Lung (tissue), 12 donors: Measurements from ENCODE around the gene DDX3X. TPM values are rescaled to one million over a fixed set of nuclear protein-coding genes. Genes with fewer than 3 reads are reported as not detected.

Experiments
- ATAC-seq: fragments of 200-7000 bp; cut with Tn5 transposase; one replicate; pipeline ENCODE4 v1.9.1; 2020; ENCODE audit warnings: moderate number of reproducible peaks; ENCODE audit not compliant: insufficient read depth, low FRiP score
- DNase-seq, 3 donors: peaks; one replicate each; pipeline ENCODE4 v3.0.0-alpha.2; 2013 to 2017
- H3K27ac ChIP-seq, 2 donors: one replicate each; pipeline ENCODE4 v1.5.1; 2013; ENCODE audit warnings: mild to moderate bottlenecking in 2 of 2, moderate library complexity in 2 of 2, control low read depth in 1 of 2, inconsistent platforms in 1 of 2, low read depth in 1 of 2, low read length in 1 of 2
- H3K27me3 ChIP-seq, 3 donors: one replicate each; pipeline ENCODE4 v1.5.1; 2013; ENCODE audit warnings: low read length in 2 of 3; ENCODE audit not compliant: control insufficient read depth in 3 of 3, insufficient read depth in 3 of 3
- H3K36me3 ChIP-seq, 4 donors: one replicate each; pipeline ENCODE4 v1.5.1; 2013; ENCODE audit warnings: low read length in 4 of 4, mild to moderate bottlenecking in 1 of 4, moderate library complexity in 1 of 4; ENCODE audit not compliant: control insufficient read depth in 4 of 4, insufficient read depth in 4 of 4
- H3K4me1 ChIP-seq, 5 donors: one replicate each; pipeline ENCODE4 v1.5.1; 2013; ENCODE audit warnings: low read length in 5 of 5, mild to moderate bottlenecking in 2 of 5, moderate library complexity in 1 of 5; ENCODE audit not compliant: control insufficient read depth in 5 of 5, insufficient read depth in 5 of 5
- H3K4me3 ChIP-seq: one replicate; pipeline ENCODE4 v1.5.1; 2013; ENCODE audit warnings: mild to moderate bottlenecking, control low read depth, moderate library complexity
- H3K9ac ChIP-seq, 2 donors: one replicate each; pipeline ENCODE4 v1.5.1; 2013; ENCODE audit warnings: low read length in 2 of 2, control low read depth in 1 of 2; ENCODE audit not compliant: insufficient read depth in 1 of 2
- H3K9me3 ChIP-seq, 4 donors: one replicate each; pipeline ENCODE4 v1.5.1; 2013; ENCODE audit warnings: low read length in 3 of 4, mild to moderate bottlenecking in 1 of 4, moderate library complexity in 1 of 4; ENCODE audit not compliant: control insufficient read depth in 4 of 4, insufficient read depth in 3 of 4
- WGBS, 2 donors: extraction: QIAGEN DNeasy Blood & Tissue Kit; methylation state at CpG; one replicate each; pipeline ENCODE4 v1.1.7; 2013; 5-methylcytosine and 5-hydroxymethylcytosine counted together
- polyA plus RNA-seq, 2 donors: library from polyadenylated mRNA; stranded (reverse); fragments of 200-250 nt; gene quantifications; one replicate each; pipeline ENCODE4 v1.2.1, GENCODE V29; 2013
- total RNA-seq, 2 donors: library from RNA; depleted of rRNA in 1 of 2; stranded (reverse); fragments of >200 nt in 1 of 2; gene quantifications; one replicate each; pipeline ENCODE4 v1.2.1, GENCODE V29; 2014 to 2021
- TF ChIP-seq, protein P1 (sequence below): IDR thresholded peaks from 2 replicates; pipeline ENCODE4 v1.5.1; 2012; ENCODE audit warnings: mild to moderate bottlenecking; ENCODE audit errors: control extremely low read depth, extremely low read depth
- donor health status: control.
- donor health status: control.
- donor health status: Bipolar disorder and iron deficiency.
- donor health status: healthy.
- donor health status: DM: yes; HTN: yes; CAD: no.

The DDX3X gene
- total and polyA plus RNA-seq, 4 donors, result 72.2 to 385 (median 176) TPM

DNA sequence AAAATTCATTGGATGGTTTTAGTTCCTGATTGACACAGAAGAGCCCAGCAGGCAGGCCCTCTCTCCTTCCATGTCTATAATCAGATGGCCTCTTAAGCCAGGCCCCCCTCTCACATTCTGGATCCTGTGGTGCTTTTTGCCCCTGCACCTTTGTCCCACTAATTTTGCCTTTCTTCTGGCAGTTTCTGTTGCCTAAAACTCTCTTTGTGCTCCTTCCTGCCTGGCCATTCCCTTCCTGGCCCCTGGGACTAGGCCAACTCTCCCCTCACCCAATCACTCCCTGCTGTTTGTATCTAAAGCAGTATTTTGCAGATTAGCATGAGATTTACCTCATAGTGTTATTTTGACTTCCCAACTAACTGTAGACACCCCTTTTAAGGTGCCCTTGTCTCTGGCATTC is 42.7 kb upstream of the DDX3X start:
- Histone ChIP-seq H3K27ac (no peak overlapping the region), H3K9me3 (peaks cover 0 to 4% (median 2%) of the 10 kb centered on the region in 4 donors), H3K27me3 (peaks cover 0 to 16% (median 3%) of the 10 kb centered on the region in 3 donors), H3K9ac (no peak overlapping the region), H3K4me3 (no peak overlapping the region), H3K36me3 (no peaks in the 10 kb centered on the region), H3K4me1 (no peaks in the 10 kb centered on the region)
- DNase-seq (no peak), ATAC-seq (no peak)
- TF ChIP-seq, protein P1, sequence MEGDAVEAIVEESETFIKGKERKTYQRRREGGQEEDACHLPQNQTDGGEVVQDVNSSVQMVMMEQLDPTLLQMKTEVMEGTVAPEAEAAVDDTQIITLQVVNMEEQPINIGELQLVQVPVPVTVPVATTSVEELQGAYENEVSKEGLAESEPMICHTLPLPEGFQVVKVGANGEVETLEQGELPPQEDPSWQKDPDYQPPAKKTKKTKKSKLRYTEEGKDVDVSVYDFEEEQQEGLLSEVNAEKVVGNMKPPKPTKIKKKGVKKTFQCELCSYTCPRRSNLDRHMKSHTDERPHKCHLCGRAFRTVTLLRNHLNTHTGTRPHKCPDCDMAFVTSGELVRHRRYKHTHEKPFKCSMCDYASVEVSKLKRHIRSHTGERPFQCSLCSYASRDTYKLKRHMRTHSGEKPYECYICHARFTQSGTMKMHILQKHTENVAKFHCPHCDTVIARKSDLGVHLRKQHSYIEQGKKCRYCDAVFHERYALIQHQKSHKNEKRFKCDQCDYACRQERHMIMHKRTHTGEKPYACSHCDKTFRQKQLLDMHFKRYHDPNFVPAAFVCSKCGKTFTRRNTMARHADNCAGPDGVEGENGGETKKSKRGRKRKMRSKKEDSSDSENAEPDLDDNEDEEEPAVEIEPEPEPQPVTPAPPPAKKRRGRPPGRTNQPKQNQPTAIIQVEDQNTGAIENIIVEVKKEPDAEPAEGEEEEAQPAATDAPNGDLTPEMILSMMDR, result no peak

DNA sequence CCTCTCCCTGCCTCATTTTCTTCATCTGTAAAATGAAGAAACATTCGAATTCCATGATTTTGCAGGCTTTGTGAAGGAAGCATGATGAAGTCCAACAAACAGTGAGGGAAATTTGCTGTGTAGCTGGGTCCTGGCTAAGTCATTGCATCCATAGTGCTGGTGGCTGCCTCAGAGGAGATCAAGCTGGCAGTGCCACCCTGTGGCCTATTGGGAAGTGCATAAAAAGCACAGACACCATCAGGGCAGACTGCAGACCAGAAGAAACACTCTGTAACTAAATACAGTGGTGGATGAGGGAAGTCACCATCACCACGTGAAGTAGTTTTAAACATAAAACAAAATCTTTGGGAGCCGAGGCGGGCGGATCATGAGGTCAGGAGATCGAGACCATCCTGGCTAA is 40.7 kb upstream of the DDX3X start:
- Histone ChIP-seq H3K9ac (no peak overlapping the region), H3K27ac (no peak overlapping the region), H3K27me3 (peaks cover 0 to 13% (median 2%) of the 10 kb centered on the region in 3 donors), H3K36me3 (no peaks in the 10 kb centered on the region), H3K4me1 (no peaks in the 10 kb centered on the region), H3K4me3 (no peak overlapping the region), H3K9me3 (peaks cover 0 to 4% (median 2%) of the 10 kb centered on the region in 4 donors)
- TF ChIP-seq, protein P1, result no peak
- DNase-seq (no peak), ATAC-seq (no peak)
- WGBS, 2 donors, result 82 to 91% methylated on average over 6 of the region's 6 CpGs

DNA sequence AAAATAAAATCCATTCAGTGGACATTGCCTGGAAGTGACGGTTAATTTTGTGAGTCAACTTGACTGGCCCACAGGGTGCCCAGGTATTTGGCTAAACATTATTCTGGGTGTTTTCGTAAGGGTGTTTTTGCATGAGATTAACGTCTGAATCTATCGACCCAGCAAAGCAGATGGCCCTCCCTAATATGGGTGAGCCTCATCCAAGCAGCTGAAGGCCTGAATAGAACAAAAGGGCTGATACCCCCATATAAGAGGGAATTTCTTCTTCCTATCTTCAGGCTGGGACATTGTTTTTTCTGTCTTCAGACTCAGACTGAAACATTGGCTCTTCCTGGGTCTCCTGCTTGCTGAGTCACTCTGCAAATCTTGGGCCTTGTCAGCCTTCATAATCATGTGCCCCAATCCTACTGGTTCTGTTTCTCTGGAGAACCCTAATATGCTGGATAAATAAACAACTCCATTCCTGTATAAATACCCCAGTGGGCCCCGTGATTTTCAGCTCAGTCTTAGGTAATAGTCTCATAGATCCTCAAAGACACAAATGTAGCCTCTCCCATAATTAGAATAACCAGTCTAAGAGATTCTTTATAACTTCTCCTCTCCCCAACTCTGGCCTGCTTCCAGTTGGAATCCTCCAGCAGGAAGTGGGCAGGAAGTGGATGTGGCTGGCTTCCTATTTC is 33.1 kb upstream of the DDX3X start:
- peaks cover 0 to 10% (median 0%) of the 10 kb centered on the region in 3 donors for H3K27me3 ChIP-seq
- H3K36me3 ChIP-seq, result no peaks in the 10 kb centered on the region
- no peak overlapping the region for H3K9ac ChIP-seq
- no peak for ATAC-seq
- H3K27ac ChIP-seq, result no peak overlapping the region
- H3K9me3 ChIP-seq, result peaks cover 0 to 4% (median 0%) of the 10 kb centered on the region in 4 donors
- no peak for DNase-seq
- TF ChIP-seq, protein P1, result no peak
- 79 to 82% methylated on average over 5 of the region's 5 CpGs for WGBS, 2 donors
- no peak overlapping the region for H3K4me3 ChIP-seq
- peaks cover 0 to 8% (median 0%) of the 10 kb centered on the region in 5 donors for H3K4me1 ChIP-seq
